PC-9 (cell line): Measurements from ENCODE around the gene CCDC106.
A peak's percentile ranks its signal among the peaks of the same experiment; 100 is the strongest.

Experiments
- CTCF ChIP-seq: fragments of 200-600 bp; sonication (generic); conservative IDR thresholded peaks from 2 replicates; pipeline ENCODE4 v1.6.1; 2017; ENCODE audit warnings: mixed run types, antibody characterized with exemption, mild to moderate bottlenecking, moderate library complexity
- EZH2 ChIP-seq: fragments of 200-600 bp; sonication (generic); IDR thresholded peaks from 2 replicates; pipeline ENCODE4 v1.8.0; 2017; ENCODE audit warnings: antibody characterized with exemption, low read depth

- TF ChIP-seq CTCF (peak; percentile 4; the same call in 1 of the 2 replicates), EZH2 (no peak)
These were observed 41.6 kb upstream of the CCDC106 start for GRCh38 chr19:55606471-55606787.
